Left kidney (tissue), 2 donors: ENCODE data around the gene IPCEF1. TPM values are rescaled to one million over a fixed set of nuclear protein-coding genes. Genes with fewer than 3 reads are reported as not detected.
"Not testable (repeated sequence)": the region's sequence is repeated elsewhere in the genome, so short reads cannot be mapped to it uniquely, and the experiment has no call there.

Source experiments
- DNase-seq: peaks from one replicate; pipeline ENCODE4 v3.0.0-alpha.2; 2013
- polyA plus RNA-seq: library from polyadenylated mRNA; unstranded; fragments of 120-200 nt; gene quantifications from one replicate; pipeline ENCODE4 v1.2.1, GENCODE V29; 2013; ENCODE audit not compliant: insufficient read length

Gene IPCEF1
- polyA plus RNA-seq, 1 donor, result 8.9 TPM

- no peak for DNase-seq
Measured at GRCh38 chr6:154371281-154371680, 14.7 kb upstream of the IPCEF1 start.

GRCh38 chr6:154370545-154370944 lies 13.9 kb upstream of the IPCEF1 start:
- no peak for DNase-seq

GRCh38 chr6:154367839-154368695 lies 11.5 kb upstream of the IPCEF1 start:
- no peak for DNase-seq

- no peak for DNase-seq
Measured at GRCh38 chr6:154367336-154367735, 10.7 kb upstream of the IPCEF1 start.

- no peak for DNase-seq
Measured at GRCh38 chr6:154363821-154364220, 7.2 kb upstream of the IPCEF1 start.

GRCh38 chr6:154361476-154361875 lies 4.9 kb upstream of the IPCEF1 start:
- no peak for DNase-seq

GRCh38 chr6:154360476-154360875 lies 3.9 kb upstream of the IPCEF1 start:
- DNase-seq, result no peak

- DNase-seq, result no peak
Measured at GRCh38 chr6:154359679-154360078, 3.1 kb upstream of the IPCEF1 start.

- no peak for DNase-seq
Measured at GRCh38 chr6:154359161-154359574, 2.6 kb upstream of the IPCEF1 start.

GRCh38 chr6:154358019-154358545 lies 1.5 kb upstream of the IPCEF1 start:
- DNase-seq, result no peak

- DNase-seq, result no peak
Measured at GRCh38 chr6:154356113-154356512, 490 bp downstream of the IPCEF1 start.

GRCh38 chr6:154354265-154354777 lies 2.3 kb downstream of the IPCEF1 start:
- DNase-seq, result no peak

GRCh38 chr6:154353626-154354025 lies 3.0 kb downstream of the IPCEF1 start:
- DNase-seq, result no peak

GRCh38 chr6:154352898-154353585 lies 3.6 kb downstream of the IPCEF1 start:
- DNase-seq, result no peak

GRCh38 chr6:154350293-154350692 lies 6.3 kb downstream of the IPCEF1 start:
- no peak for DNase-seq

- no peak for DNase-seq
Measured at GRCh38 chr6:154347981-154348380, 8.6 kb downstream of the IPCEF1 start.

GRCh38 chr6:154345811-154346210 lies 10.8 kb downstream of the IPCEF1 start:
- DNase-seq, result no peak

- DNase-seq, result no peak
Measured at GRCh38 chr6:154343473-154344308, 12.9 kb downstream of the IPCEF1 start.

- no peak for DNase-seq
Measured at GRCh38 chr6:154341871-154342270, 14.7 kb downstream of the IPCEF1 start.

- DNase-seq, result no peak
Measured at GRCh38 chr6:154341336-154341735, 15.3 kb downstream of the IPCEF1 start.

GRCh38 chr6:154337406-154338005 lies 19.1 kb downstream of the IPCEF1 start:
- DNase-seq, result no peak

GRCh38 chr6:154334147-154334546 lies 22.5 kb downstream of the IPCEF1 start:
- DNase-seq, result not testable (repeated sequence)
